HEK293T (cell line): Measurements from ENCODE around the gene L3MBTL4.

ENCODE experiments used
- ARNT ChIP-seq: fragments of 450-650 bp; IDR thresholded peaks from 2 replicates; pipeline ENCODE4 v1.6.1; 2017; ENCODE audit warnings: mild to moderate bottlenecking
- BHLHE40 ChIP-seq: fragments of 450-650 bp; IDR thresholded peaks from 2 replicates; pipeline ENCODE4 v1.6.1; 2016; ENCODE audit warnings: mild to moderate bottlenecking, moderate library complexity, borderline replicate concordance
- CTBP1 ChIP-seq: fragments of 450-650 bp; IDR thresholded peaks from 2 replicates; pipeline ENCODE4 v1.6.1; 2016; ENCODE audit warnings: borderline replicate concordance
- FOXA1 ChIP-seq: fragments of 450-650 bp; IDR thresholded peaks from 2 replicates; pipeline ENCODE4 v1.6.1; 2016; ENCODE audit warnings: mild to moderate bottlenecking
- L3MBTL2 ChIP-seq: fragments of 450-650 bp; conservative IDR thresholded peaks from 2 replicates; pipeline ENCODE4 v1.6.1; 2016; ENCODE audit warnings: mild to moderate bottlenecking
- LEF1 ChIP-seq: fragments of 450-650 bp; IDR thresholded peaks from 2 replicates; pipeline ENCODE4 v1.6.1; 2017; ENCODE audit warnings: mild to moderate bottlenecking, borderline replicate concordance
- NFRKB ChIP-seq: fragments of 450-650 bp; IDR thresholded peaks from 2 replicates; pipeline ENCODE4 v1.6.1; 2016; ENCODE audit warnings: mild to moderate bottlenecking, moderate library complexity
- SUZ12 ChIP-seq: fragments of 450-650 bp; IDR thresholded peaks from 2 replicates; pipeline ENCODE4 v1.6.1; 2016; ENCODE audit warnings: mild to moderate bottlenecking
- TARDBP ChIP-seq: fragments of 450-650 bp; IDR thresholded peaks from 2 replicates; pipeline ENCODE4 v1.6.1; 2016
- ZNF384 ChIP-seq: fragments of 450-650 bp; IDR thresholded peaks from 2 replicates; pipeline ENCODE4 v1.6.1; 2016

- no peak for TF ChIP-seq L3MBTL2
- TF ChIP-seq ARNT = no peak
- no peak for TF ChIP-seq BHLHE40
- no peak for TF ChIP-seq LEF1
- no peak for TF ChIP-seq NFRKB
- TF ChIP-seq TARDBP = no peak
- no peak for TF ChIP-seq CTBP1
- TF ChIP-seq FOXA1 = no peak
- TF ChIP-seq SUZ12 = no peak
- TF ChIP-seq ZNF384 = no peak
Observed at GRCh38 chr18:6118080-6118479, 296.6 kb downstream of the L3MBTL4 start.
